Mesendoderm (in vitro differentiated cells): ENCODE results near the gene RSPH1.

Experiments
- DNase-seq: peaks from one replicate; pipeline ENCODE4 v3.0.0; 2013
- H2AK5ac ChIP-seq: 2 replicates; pipeline ENCODE4 v1.6.1; 2013; ENCODE audit warnings: low read length, inconsistent platforms
- H2BK120ac ChIP-seq: 2 replicates; pipeline ENCODE4 v1.6.1; 2013; ENCODE audit warnings: low read depth, mild to moderate bottlenecking, low read length, moderate library complexity, mixed read lengths
- H2BK15ac ChIP-seq: replicated peaks from 2 replicates; pipeline ENCODE4 v1.6.1; 2013; ENCODE audit warnings: low read depth, mild to moderate bottlenecking, moderate library complexity
- H2BK5ac ChIP-seq: 2 replicates; pipeline ENCODE4 v1.6.1; 2013; ENCODE audit warnings: low read length, inconsistent platforms
- H3K18ac ChIP-seq: 2 replicates; pipeline ENCODE4 v1.6.1; 2013; ENCODE audit warnings: mild to moderate bottlenecking, low read length, mixed read lengths
- H3K23ac ChIP-seq: one replicate; pipeline ENCODE4 v1.6.1; 2013; ENCODE audit warnings: low read length
- H3K27ac ChIP-seq: 2 replicates; pipeline ENCODE4 v1.5.1; 2013; ENCODE audit warnings: low read depth, mild to moderate bottlenecking, inconsistent platforms, low read length, moderate library complexity
- H3K27me3 ChIP-seq: 2 replicates; pipeline ENCODE4 v1.6.1; 2013; ENCODE audit warnings: low read length, control low read depth, mild to moderate bottlenecking, inconsistent platforms; ENCODE audit not compliant: insufficient read depth, poor library complexity
- H3K36me3 ChIP-seq: 2 replicates; pipeline ENCODE4 v1.6.1; 2013; ENCODE audit warnings: low read length, inconsistent platforms; ENCODE audit not compliant: control insufficient read depth, insufficient read depth
- H3K4ac ChIP-seq: one replicate; pipeline ENCODE4 v1.6.1; 2013; ENCODE audit warnings: low read depth, mild to moderate bottlenecking, low read length, moderate library complexity
- H3K4me1 ChIP-seq: 2 replicates; pipeline ENCODE4 v1.6.1; 2013; ENCODE audit warnings: low read depth, low read length, inconsistent platforms; ENCODE audit not compliant: control insufficient read depth
- H3K4me2 ChIP-seq: 2 replicates; pipeline ENCODE4 v1.6.1; 2013; ENCODE audit warnings: low read length
- H3K4me3 ChIP-seq: 2 replicates; pipeline ENCODE4 v1.5.1; 2013; ENCODE audit warnings: mild to moderate bottlenecking, low read length
- H3K56ac ChIP-seq: one replicate; pipeline ENCODE4 v1.6.1; 2013; ENCODE audit warnings: low read length
- H3K79me1 ChIP-seq: 2 replicates; pipeline ENCODE4 v1.6.1; 2013; ENCODE audit warnings: low read length, inconsistent platforms
- H3K79me2 ChIP-seq: 2 replicates; pipeline ENCODE4 v1.6.1; 2013; ENCODE audit warnings: mild to moderate bottlenecking, low read length; ENCODE audit not compliant: control insufficient read depth, insufficient read depth
- H3K9ac ChIP-seq: 2 replicates; pipeline ENCODE4 v1.6.1; 2013; ENCODE audit warnings: low read length, inconsistent platforms
- H4K5ac ChIP-seq: one replicate; pipeline ENCODE4 v1.6.1; 2013; ENCODE audit warnings: low read length
- H4K8ac ChIP-seq: one replicate; pipeline ENCODE4 v1.6.1; 2013; ENCODE audit warnings: low read depth, mild to moderate bottlenecking, control low read depth, low read length, moderate library complexity
- WGBS: extraction: QIAGEN DNeasy Blood & Tissue Kit; methylation state at CpG from one replicate; pipeline ENCODE4 v1.1.7; 2013; ENCODE audit warnings: low lambda C conversion rate, missing lambda C conversion rate; ENCODE audit not compliant: insufficient coverage; ENCODE audit errors: extremely low coverage; 5-methylcytosine and 5-hydroxymethylcytosine counted together

RSPH1 gene

GRCh38 chr21:42521805-42522204 is 25.8 kb upstream of the RSPH1 start:
- Histone ChIP-seq H2BK120ac (no peak overlapping the region), H3K4me2 (no peak overlapping the region), H3K79me1 (no peaks in the 10 kb centered on the region), H2AK5ac (no peak overlapping the region), H3K36me3 (no peaks in the 10 kb centered on the region), H3K79me2 (no peaks in the 10 kb centered on the region), H3K56ac (no peak overlapping the region), H3K27me3 (no peaks in the 10 kb centered on the region), H3K4ac (no peak overlapping the region), H3K4me3 (no peak overlapping the region), H3K27ac (no peak overlapping the region), H3K18ac (no peak overlapping the region), H2BK15ac (no peak overlapping the region), H2BK5ac (no peak overlapping the region), H3K23ac (no peak overlapping the region), H4K8ac (no peak overlapping the region), H3K4me1 (peaks cover 9% of the 10 kb centered on the region), H4K5ac (no peak overlapping the region), H3K9ac (no peak overlapping the region)
- no CpG with 5 or more reads among the region's 6 CpGs for WGBS
- no peak for DNase-seq

GRCh38 chr21:42521384-42521783 is 25.4 kb upstream of the RSPH1 start:
- Histone ChIP-seq H3K4me2 (no peak overlapping the region), H2BK5ac (no peak overlapping the region), H3K79me2 (no peaks in the 10 kb centered on the region), H3K9ac (no peak overlapping the region), H4K8ac (no peak overlapping the region), H2AK5ac (no peak overlapping the region), H3K27me3 (no peaks in the 10 kb centered on the region), H3K79me1 (no peaks in the 10 kb centered on the region), H3K56ac (no peak overlapping the region), H3K4me1 (peaks cover 12% of the 10 kb centered on the region), H3K23ac (no peak overlapping the region), H4K5ac (no peak overlapping the region), H3K4me3 (no peak overlapping the region), H2BK15ac (no peak overlapping the region), H3K36me3 (no peaks in the 10 kb centered on the region), H3K18ac (no peak overlapping the region), H3K4ac (no peak overlapping the region), H3K27ac (no peak overlapping the region), H2BK120ac (no peak overlapping the region)
- no CpG with 5 or more reads among the region's 1 CpG for WGBS
- no peak for DNase-seq

- no peak overlapping the region for H3K4me2 ChIP-seq
- no CpG with 5 or more reads among the region's 18 CpGs for WGBS
- H3K4ac ChIP-seq = no peak overlapping the region
- no peak overlapping the region for H4K8ac ChIP-seq
- no peaks in the 10 kb centered on the region for H3K36me3 ChIP-seq
- no peak overlapping the region for H3K4me3 ChIP-seq
- no peak overlapping the region for H2AK5ac ChIP-seq
- H4K5ac ChIP-seq = no peak overlapping the region
- H3K23ac ChIP-seq = no peak overlapping the region
- H3K18ac ChIP-seq = no peak overlapping the region
- no peak overlapping the region for H2BK120ac ChIP-seq
- H3K56ac ChIP-seq = no peak overlapping the region
- H3K4me1 ChIP-seq = peaks cover 12% of the 10 kb centered on the region
- peak; percentile 35 for DNase-seq
- no peak overlapping the region for H3K27ac ChIP-seq
- H3K79me1 ChIP-seq = no peaks in the 10 kb centered on the region
- no peak overlapping the region for H3K9ac ChIP-seq
- H3K27me3 ChIP-seq = no peaks in the 10 kb centered on the region
- H3K79me2 ChIP-seq = no peaks in the 10 kb centered on the region
- H2BK15ac ChIP-seq = no peak overlapping the region
- no peak overlapping the region for H2BK5ac ChIP-seq
These were observed 24.7 kb upstream of the RSPH1 start for GRCh38 chr21:42520628-42521253.

DNA sequence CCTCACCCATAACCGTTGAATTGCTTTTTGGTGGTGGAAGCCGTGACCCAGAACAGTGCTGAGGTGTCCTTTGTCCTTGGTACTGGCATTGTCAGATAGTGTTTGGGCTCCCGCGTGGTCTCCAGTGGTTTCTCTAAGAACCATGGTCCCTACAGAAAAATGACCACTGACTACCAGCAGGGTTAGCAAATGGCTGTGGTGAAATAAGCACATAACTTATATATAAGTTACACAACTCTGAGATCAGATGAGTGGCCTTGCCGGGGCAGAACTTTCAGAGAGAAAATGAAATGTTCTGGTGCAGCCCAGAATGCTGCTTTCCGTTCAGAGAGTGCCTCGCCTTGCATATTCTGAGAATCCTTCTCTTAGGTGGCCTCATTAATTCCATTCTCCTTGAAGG is 22.6 kb upstream of the RSPH1 start:
- no peak overlapping the region for H2BK15ac ChIP-seq
- no peak overlapping the region for H3K56ac ChIP-seq
- H3K79me1 ChIP-seq = no peaks in the 10 kb centered on the region
- H4K5ac ChIP-seq = no peak overlapping the region
- H3K4me1 ChIP-seq = peaks cover 8% of the 10 kb centered on the region
- no peaks in the 10 kb centered on the region for H3K27me3 ChIP-seq
- no peak overlapping the region for H3K4me2 ChIP-seq
- H3K79me2 ChIP-seq = no peaks in the 10 kb centered on the region
- H2BK5ac ChIP-seq = no peak overlapping the region
- no peak overlapping the region for H2AK5ac ChIP-seq
- no peak overlapping the region for H3K4ac ChIP-seq
- H2BK120ac ChIP-seq = no peak overlapping the region
- H3K23ac ChIP-seq = no peak overlapping the region
- no CpG with 5 or more reads among the region's 7 CpGs for WGBS
- no peak overlapping the region for H3K27ac ChIP-seq
- no peaks in the 10 kb centered on the region for H3K36me3 ChIP-seq
- DNase-seq = no peak
- H3K4me3 ChIP-seq = no peak overlapping the region
- no peak overlapping the region for H4K8ac ChIP-seq
- H3K9ac ChIP-seq = no peak overlapping the region
- no peak overlapping the region for H3K18ac ChIP-seq

DNA sequence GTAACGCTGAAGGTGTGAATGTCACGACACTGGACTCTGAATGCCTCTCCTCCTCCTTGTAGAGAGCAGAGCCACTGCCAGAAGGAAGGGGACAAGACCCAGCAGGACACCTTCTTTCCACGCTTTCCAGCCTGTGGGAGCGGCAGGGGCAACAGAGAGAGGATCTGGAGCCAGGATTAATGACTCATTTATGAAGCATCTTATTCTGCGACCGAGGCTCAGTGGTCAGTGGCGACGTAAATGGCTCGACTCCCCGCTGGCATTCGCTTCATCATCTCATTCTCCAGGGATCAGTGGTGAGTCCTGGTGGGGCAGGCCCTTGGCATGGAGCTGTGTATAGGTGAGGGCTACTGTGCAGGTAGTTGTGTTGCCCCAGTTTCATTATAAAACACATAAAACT is 22.2 kb upstream of the RSPH1 start:
- Histone ChIP-seq H4K5ac (no peak overlapping the region), H3K27me3 (no peaks in the 10 kb centered on the region)
- peak; percentile 47 for DNase-seq

More for the DNA sequence above, 22.2 kb upstream of the RSPH1 start:
- Histone ChIP-seq H3K79me2 (no peaks in the 10 kb centered on the region), H3K18ac (no peak overlapping the region), H2BK15ac (no peak overlapping the region), H3K27ac (no peak overlapping the region), H4K8ac (no peak overlapping the region), H3K4me3 (no peak overlapping the region), H3K36me3 (no peaks in the 10 kb centered on the region), H2AK5ac (no peak overlapping the region), H3K4me2 (no peak overlapping the region), H3K4me1 (peaks cover 8% of the 10 kb centered on the region), H3K56ac (no peak overlapping the region), H2BK120ac (no peak overlapping the region), H3K79me1 (no peaks in the 10 kb centered on the region), H3K9ac (no peak overlapping the region), H2BK5ac (no peak overlapping the region), H3K23ac (no peak overlapping the region), H3K4ac (no peak overlapping the region)
- WGBS = no CpG with 5 or more reads among the region's 11 CpGs
